HEK293 (cell line): ENCODE data around the gene ZNF660.

Experiments
- CTCF ChIA-PET: fragments of 350-600 bp; formaldehyde crosslinking; extraction: SDS; loops from one replicate; lab custom pipeline; 2021; ENCODE audit warnings: antibody characterized with exemption; lab: Yijun Ruan, JAX
- POLR2A ChIA-PET: fragments of 300-600 bp; formaldehyde crosslinking; extraction: SDS; loops from one replicate; lab custom pipeline; 2020; ENCODE audit warnings: antibody characterized with exemption, inconsistent platforms; lab: Yijun Ruan, JAX
- H3K27ac ChIP-seq: fragments of 200-500 bp; sonication (Bioruptor generic); 2 replicates; pipeline ENCODE4 v1.5.1; 2014; ENCODE audit warnings: low read depth, low read length, control low read depth, inconsistent platforms; ENCODE audit errors: extremely low read depth
- H3K36me3 ChIP-seq, 2 experiments: fragments of 200-500 bp in 1 of 2; sonication (Bioruptor generic) in 1 of 2; 1 replicate in 1 of 2; 2 replicates in 1 of 2; pipeline ENCODE4 v1.5.1; 2014 to 2017; ENCODE audit warnings: inconsistent platforms in 2 of 2, low read length in 2 of 2; ENCODE audit not compliant: control insufficient read depth in 2 of 2, insufficient read depth in 1 of 2
- H3K4me1 ChIP-seq: fragments of 200-500 bp; sonication (Bioruptor generic); 2 replicates; pipeline ENCODE4 v1.5.1; 2014; ENCODE audit warnings: mild to moderate bottlenecking, low read length, inconsistent platforms; ENCODE audit not compliant: control insufficient read depth, insufficient read depth
- H3K4me3 ChIP-seq: 2 replicates; pipeline ENCODE4 v1.5.1; 2011; ENCODE audit warnings: low read depth, mild to moderate bottlenecking, control low read depth, low read length, moderate library complexity
- H3K9me3 ChIP-seq: fragments of 200-500 bp; sonication (Bioruptor generic); 2 replicates; pipeline ENCODE4 v1.5.1; 2014; ENCODE audit warnings: low read depth, low read length, inconsistent platforms; ENCODE audit not compliant: control insufficient read depth, insufficient read depth
- PRDM10 ChIP-seq: fragments of 450-650 bp; formaldehyde crosslinking; IDR thresholded peaks from 2 replicates; pipeline ENCODE4 v1.5.1; 2016; ENCODE audit warnings: missing biosample characterization, missing genetic modification characterization
- SCRT1 ChIP-seq: fragments of 450-650 bp; formaldehyde crosslinking; IDR thresholded peaks from 2 replicates; pipeline ENCODE4 v1.5.1; 2016; ENCODE audit warnings: missing biosample characterization, missing genetic modification characterization, borderline replicate concordance
- TCF7L2 ChIP-seq: IDR thresholded peaks from 2 replicates; pipeline ENCODE4 v1.6.1; 2011; ENCODE audit warnings: low read depth, mild to moderate bottlenecking, inconsistent platforms, low read length, moderate library complexity, borderline replicate concordance
- ZBTB20 ChIP-seq: fragments of 450-650 bp; formaldehyde crosslinking; IDR thresholded peaks from 2 replicates; pipeline ENCODE4 v1.5.1; 2016; ENCODE audit warnings: missing biosample characterization, missing genetic modification characterization
- ZFHX2 ChIP-seq: fragments of 450-650 bp; formaldehyde crosslinking; conservative IDR thresholded peaks from 2 replicates; pipeline ENCODE4 v1.5.1; 2016; ENCODE audit warnings: missing biosample characterization, missing genetic modification characterization
- ZNF133 ChIP-seq: fragments of 450-650 bp; formaldehyde crosslinking; IDR thresholded peaks from 2 replicates; pipeline ENCODE4 v1.5.1; 2016; ENCODE audit warnings: missing biosample characterization, missing genetic modification characterization
- ZNF169 ChIP-seq: fragments of 450-650 bp; formaldehyde crosslinking; IDR thresholded peaks from 2 replicates; pipeline ENCODE4 v1.5.1; 2016; ENCODE audit warnings: missing biosample characterization, missing genetic modification characterization
- ZNF202 ChIP-seq: fragments of 450-650 bp; formaldehyde crosslinking; IDR thresholded peaks from 2 replicates; pipeline ENCODE4 v1.5.1; 2016; ENCODE audit warnings: missing biosample characterization, missing genetic modification characterization, borderline replicate concordance
- ZNF211 ChIP-seq: fragments of 450-650 bp; formaldehyde crosslinking; IDR thresholded peaks from 2 replicates; pipeline ENCODE4 v1.5.1; 2016; ENCODE audit warnings: low read depth, missing biosample characterization, missing genetic modification characterization
- ZNF223 ChIP-seq: fragments of 450-650 bp; formaldehyde crosslinking; IDR thresholded peaks from 2 replicates; pipeline ENCODE4 v1.5.1; 2016; ENCODE audit warnings: missing biosample characterization, missing genetic modification characterization
- ZNF324 ChIP-seq: fragments of 450-650 bp; formaldehyde crosslinking; IDR thresholded peaks from 2 replicates; pipeline ENCODE4 v1.5.1; 2016; ENCODE audit warnings: missing biosample characterization, missing genetic modification characterization
- ZNF366 ChIP-seq: fragments of 450-650 bp; formaldehyde crosslinking; conservative IDR thresholded peaks from 2 replicates; pipeline ENCODE4 v1.5.1; 2016; ENCODE audit warnings: missing biosample characterization, missing genetic modification characterization
- ZNF416 ChIP-seq: fragments of 450-650 bp; formaldehyde crosslinking; IDR thresholded peaks from 2 replicates; pipeline ENCODE4 v1.5.1; 2016; ENCODE audit warnings: missing biosample characterization, missing genetic modification characterization
- ZNF645 ChIP-seq: fragments of 450-650 bp; formaldehyde crosslinking; IDR thresholded peaks from 2 replicates; pipeline ENCODE4; 2016; ENCODE audit warnings: missing biosample characterization, missing genetic modification characterization
- ZNF670 ChIP-seq: fragments of 450-650 bp; formaldehyde crosslinking; IDR thresholded peaks from 2 replicates; pipeline ENCODE4 v1.5.1; 2016; ENCODE audit warnings: missing biosample characterization, missing genetic modification characterization, low read depth
- ZNF701 ChIP-seq: fragments of 450-650 bp; formaldehyde crosslinking; IDR thresholded peaks from 2 replicates; pipeline ENCODE4 v1.5.1; 2016; ENCODE audit warnings: missing biosample characterization, missing genetic modification characterization
- ZNF747 ChIP-seq: fragments of 450-650 bp; formaldehyde crosslinking; IDR thresholded peaks from 2 replicates; pipeline ENCODE4 v1.5.1; 2016; ENCODE audit warnings: missing biosample characterization, missing genetic modification characterization
- TF ChIP-seq, protein P1 (sequence below): fragments of 450-650 bp; formaldehyde crosslinking; IDR thresholded peaks from 2 replicates; pipeline ENCODE4 v1.5.1; 2016; ENCODE audit warnings: missing biosample characterization, missing genetic modification characterization
- TF ChIP-seq, protein P2 (sequence below): fragments of 450-650 bp; formaldehyde crosslinking; optimal IDR thresholded peaks from 2 replicates; pipeline ENCODE3; 2016; ENCODE audit warnings: missing biosample characterization, mild to moderate bottlenecking, missing genetic modification characterization
- TF ChIP-seq, protein P3 (sequence below): fragments of 450-650 bp; formaldehyde crosslinking; IDR thresholded peaks from 2 replicates; pipeline ENCODE4 v1.5.1; 2016; ENCODE audit warnings: missing biosample characterization, missing genetic modification characterization

The ZNF660 gene

DNA sequence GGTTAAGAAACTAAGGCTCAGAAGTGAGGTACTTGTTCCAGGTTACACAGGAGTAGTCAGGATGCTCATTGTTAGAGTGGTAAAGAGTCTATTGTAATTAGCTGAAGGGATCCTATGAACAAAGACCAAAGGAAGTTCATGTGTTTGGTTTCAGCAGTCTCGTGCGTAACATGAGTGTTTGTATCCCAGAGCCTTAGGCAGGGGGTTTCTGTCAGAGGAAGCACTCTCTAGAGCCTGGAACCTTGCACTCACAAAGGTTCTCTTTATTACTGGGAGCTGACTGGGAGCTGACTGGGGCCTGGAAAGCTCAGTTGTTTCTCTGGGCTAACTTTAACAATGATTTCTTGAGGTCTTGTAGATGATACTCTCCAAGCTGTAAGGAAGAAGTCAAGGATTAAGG is 44.0 kb downstream of the ZNF660 start (continued):
- TF ChIP-seq ZNF366 (tag by site-specific recombination): no peak

DNA sequence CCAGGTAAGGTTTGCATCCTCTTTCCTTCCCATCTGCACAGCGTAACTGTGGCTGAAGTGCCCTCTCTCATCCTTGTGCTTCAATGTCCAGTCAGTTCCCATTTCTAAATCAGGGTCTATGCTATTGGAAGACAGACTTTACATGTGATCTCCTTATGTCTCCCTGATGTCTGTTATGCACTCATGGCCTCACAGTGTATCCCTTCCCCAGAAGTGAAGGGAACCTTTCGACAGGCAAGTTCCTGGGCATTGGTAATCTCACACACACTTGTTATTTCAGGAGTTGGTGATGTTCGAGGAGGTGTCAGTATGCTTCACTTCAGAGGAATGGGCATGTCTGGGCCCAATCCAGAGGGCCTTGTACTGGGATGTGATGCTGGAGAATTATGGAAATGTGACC is 47.4 kb downstream of the ZNF660 start:
- TF ChIP-seq ZNF416 (tag by site-specific recombination) (no peak), ZNF324 (tag by site-specific recombination) (no peak), ZNF133 (tag by site-specific recombination) (no peak), TCF7L2 (no peak), ZNF211 (tag by site-specific recombination) (no peak)
- TF ChIP-seq, protein P1, sequence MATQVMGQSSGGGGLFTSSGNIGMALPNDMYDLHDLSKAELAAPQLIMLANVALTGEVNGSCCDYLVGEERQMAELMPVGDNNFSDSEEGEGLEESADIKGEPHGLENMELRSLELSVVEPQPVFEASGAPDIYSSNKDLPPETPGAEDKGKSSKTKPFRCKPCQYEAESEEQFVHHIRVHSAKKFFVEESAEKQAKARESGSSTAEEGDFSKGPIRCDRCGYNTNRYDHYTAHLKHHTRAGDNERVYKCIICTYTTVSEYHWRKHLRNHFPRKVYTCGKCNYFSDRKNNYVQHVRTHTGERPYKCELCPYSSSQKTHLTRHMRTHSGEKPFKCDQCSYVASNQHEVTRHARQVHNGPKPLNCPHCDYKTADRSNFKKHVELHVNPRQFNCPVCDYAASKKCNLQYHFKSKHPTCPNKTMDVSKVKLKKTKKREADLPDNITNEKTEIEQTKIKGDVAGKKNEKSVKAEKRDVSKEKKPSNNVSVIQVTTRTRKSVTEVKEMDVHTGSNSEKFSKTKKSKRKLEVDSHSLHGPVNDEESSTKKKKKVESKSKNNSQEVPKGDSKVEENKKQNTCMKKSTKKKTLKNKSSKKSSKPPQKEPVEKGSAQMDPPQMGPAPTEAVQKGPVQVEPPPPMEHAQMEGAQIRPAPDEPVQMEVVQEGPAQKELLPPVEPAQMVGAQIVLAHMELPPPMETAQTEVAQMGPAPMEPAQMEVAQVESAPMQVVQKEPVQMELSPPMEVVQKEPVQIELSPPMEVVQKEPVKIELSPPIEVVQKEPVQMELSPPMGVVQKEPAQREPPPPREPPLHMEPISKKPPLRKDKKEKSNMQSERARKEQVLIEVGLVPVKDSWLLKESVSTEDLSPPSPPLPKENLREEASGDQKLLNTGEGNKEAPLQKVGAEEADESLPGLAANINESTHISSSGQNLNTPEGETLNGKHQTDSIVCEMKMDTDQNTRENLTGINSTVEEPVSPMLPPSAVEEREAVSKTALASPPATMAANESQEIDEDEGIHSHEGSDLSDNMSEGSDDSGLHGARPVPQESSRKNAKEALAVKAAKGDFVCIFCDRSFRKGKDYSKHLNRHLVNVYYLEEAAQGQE (tag by site-specific recombination): no peak
- TF ChIP-seq, protein P2, sequence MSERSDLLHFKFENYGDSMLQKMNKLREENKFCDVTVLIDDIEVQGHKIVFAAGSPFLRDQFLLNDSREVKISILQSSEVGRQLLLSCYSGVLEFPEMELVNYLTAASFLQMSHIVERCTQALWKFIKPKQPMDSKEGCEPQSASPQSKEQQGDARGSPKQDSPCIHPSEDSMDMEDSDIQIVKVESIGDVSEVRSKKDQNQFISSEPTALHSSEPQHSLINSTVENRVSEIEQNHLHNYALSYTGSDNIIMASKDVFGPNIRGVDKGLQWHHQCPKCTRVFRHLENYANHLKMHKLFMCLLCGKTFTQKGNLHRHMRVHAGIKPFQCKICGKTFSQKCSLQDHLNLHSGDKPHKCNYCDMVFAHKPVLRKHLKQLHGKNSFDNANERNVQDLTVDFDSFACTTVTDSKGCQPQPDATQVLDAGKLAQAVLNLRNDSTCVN (tag by site-specific recombination): no peak
- TF ChIP-seq, all 188 proteins: peak for 0
- no peak overlapping the region for H3K27ac ChIP-seq
- H3K36me3 ChIP-seq: peaks cover 8 to 78% of the 10 kb centered on the region in 2 experiments; a peak in 2 of 3 replicates
- no peak overlapping the region for H3K4me3 ChIP-seq
- ChIA-PET POLR2A (no interaction called here), CTCF (no interaction called here)
- no peaks in the 10 kb centered on the region for H3K9me3 ChIP-seq
- H3K4me1 ChIP-seq: no peaks in the 10 kb centered on the region

GRCh38 chr3:44642337-44642736 is 57.6 kb downstream of the ZNF660 start:
- ChIA-PET POLR2A (no interaction called here), CTCF (no interaction called here)
- TF ChIP-seq ZNF202 (tag by site-specific recombination) (no peak), ZFHX2 (no peak), SCRT1 (no peak), ZNF223 (no peak), PRDM10 (tag by site-specific recombination) (no peak), ZNF747 (tag by site-specific recombination) (no peak), ZNF701 (tag by site-specific recombination) (no peak), ZNF670 (tag by site-specific recombination) (no peak), ZBTB20 (tag by site-specific recombination) (no peak), ZNF645 (tag by site-specific recombination) (no peak), ZNF169 (tag by site-specific recombination) (no peak)
- TF ChIP-seq, protein P3, sequence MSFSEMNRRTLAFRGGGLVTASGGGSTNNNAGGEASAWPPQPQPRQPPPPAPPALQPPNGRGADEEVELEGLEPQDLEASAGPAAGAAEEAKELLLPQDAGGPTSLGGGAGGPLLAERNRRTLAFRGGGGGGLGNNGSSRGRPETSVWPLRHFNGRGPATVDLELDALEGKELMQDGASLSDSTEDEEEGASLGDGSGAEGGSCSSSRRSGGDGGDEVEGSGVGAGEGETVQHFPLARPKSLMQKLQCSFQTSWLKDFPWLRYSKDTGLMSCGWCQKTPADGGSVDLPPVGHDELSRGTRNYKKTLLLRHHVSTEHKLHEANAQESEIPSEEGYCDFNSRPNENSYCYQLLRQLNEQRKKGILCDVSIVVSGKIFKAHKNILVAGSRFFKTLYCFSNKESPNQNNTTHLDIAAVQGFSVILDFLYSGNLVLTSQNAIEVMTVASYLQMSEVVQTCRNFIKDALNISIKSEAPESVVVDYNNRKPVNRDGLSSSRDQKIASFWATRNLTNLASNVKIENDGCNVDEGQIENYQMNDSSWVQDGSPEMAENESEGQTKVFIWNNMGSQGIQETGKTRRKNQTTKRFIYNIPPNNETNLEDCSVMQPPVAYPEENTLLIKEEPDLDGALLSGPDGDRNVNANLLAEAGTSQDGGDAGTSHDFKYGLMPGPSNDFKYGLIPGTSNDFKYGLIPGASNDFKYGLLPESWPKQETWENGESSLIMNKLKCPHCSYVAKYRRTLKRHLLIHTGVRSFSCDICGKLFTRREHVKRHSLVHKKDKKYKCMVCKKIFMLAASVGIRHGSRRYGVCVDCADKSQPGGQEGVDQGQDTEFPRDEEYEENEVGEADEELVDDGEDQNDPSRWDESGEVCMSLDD (tag by site-specific recombination): no peak
- TF ChIP-seq, all 188 proteins: peak for 0
- no peaks in the 10 kb centered on the region for H3K9me3 ChIP-seq
- no peak overlapping the region for H3K4me3 ChIP-seq
- H3K27ac ChIP-seq: no peak overlapping the region
- H3K4me1 ChIP-seq: no peaks in the 10 kb centered on the region
- H3K36me3 ChIP-seq: peaks cover 0 to 63% of the 10 kb centered on the region in 2 experiments; a peak in 2 of 3 replicates
